ENCODE data around the gene CNOT4.
"Not testable (repeated sequence)": the region's sequence is repeated elsewhere in the genome, so short reads cannot be mapped to it uniquely, and the experiment has no call there.

CNOT4 gene

DNA sequence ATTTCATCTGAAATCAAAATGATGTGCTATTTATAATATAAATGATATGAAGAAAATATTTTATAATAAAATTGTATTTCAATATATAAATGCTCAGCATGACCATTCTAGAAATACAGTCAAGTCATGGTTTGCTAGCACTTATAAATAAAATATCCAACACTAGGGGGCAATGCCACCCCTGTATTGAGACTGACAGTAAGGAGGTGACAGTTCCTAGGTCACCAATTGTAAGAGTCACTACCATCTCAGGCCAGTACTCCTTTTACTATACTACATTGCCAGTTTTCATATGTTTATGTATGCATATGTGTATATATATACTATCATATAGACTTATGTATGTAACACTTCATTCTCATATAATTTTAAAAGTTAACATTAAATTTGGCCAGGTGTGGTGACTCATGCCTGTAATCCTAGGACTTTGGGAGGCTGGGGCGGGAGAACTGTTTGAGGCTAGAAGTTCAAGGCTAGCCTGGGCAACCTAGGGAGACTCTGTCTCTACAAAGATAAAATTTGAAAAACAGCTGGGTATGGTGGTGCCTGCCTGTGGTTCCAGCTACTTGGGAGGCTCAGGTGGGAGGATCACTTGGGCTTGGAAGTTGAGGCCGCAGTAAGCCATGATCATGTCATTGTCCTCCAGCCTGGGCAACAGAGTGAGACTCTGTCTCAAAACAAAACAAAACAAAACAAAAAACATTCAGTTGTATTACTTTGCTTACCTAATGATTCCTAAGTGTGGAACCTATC, 2.4 kb upstream of the CNOT4 start:
- DNase-seq = peak; percentile 10 to 81

DNA sequence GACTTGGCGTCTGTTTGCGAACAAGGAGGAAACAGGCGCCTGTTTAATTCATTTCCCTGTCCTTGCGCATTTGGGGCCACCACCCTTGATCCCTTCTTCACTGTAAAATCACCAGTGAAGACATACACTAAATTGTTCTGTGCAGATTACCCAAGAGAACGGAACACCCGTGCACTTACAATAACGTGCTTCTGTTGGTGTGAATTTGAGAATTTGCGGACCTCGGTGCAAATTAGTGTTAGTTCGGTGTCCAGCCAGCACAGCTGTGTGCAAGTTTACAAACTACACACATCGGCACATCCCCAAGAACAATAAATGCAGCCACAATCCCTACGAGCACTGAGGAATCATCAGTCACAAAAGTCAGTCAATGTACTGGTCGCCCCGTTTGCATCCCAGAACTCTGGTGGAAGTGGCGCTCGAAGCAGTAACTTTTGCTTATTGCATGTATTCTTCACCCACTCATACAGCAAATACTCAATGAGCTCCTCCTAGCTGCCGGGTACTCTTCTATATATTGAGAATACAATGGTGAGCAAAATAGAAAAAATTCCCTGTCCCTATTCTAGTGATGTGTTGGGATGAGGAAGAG, 786 bp upstream of the CNOT4 start:
- DNase-seq = no peak

DNA sequence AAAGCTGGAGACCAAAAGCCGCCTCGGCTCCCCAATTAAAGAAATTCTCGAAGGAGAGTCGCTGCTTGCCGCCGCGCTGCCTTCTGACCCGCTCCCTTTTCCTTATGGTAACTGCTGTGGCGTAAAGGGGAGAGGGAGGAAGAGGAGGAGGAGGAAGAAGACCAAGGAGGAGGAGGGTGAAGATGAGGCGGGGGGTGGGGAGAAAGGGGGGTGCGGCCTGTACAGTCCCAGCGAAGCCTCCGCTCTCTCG, 388 bp downstream of the CNOT4 start:
- no peak for DNase-seq

DNA sequence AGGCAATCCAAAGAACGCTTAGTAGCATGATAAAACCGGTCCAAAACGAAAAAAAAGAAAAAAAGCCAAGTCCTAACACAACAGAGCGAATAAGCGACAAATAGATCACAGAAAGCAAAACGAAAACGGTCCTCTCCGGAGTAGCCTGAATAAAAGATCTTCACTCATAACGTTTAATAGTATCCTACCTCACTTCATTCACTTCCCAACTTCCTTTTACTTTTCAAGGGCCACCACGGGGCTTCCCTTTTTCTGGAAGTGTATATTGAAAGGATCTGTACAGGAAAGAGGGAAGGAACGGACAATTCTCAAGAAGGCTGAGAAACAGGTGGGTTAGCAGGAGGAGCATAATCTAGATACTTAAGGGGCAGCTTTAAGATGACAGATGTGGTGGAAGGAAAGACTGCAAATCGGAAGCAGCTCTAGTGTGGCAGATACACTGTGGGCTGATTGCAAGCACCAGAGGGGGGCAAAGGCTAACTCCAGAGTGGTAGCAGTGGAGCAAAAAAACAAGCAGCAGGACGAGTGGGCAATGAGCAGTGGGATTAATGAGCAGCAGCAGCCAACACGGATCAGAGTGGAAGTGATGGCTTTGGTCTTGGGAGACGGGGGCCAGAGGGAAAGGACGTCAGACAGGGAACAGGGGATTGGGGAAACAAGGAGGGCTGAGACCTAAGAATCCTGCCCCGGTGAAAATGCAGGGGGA, 866 bp downstream of the CNOT4 start:
- DNase-seq = peak in 1 of 2 experiments; percentile 56

DNA sequence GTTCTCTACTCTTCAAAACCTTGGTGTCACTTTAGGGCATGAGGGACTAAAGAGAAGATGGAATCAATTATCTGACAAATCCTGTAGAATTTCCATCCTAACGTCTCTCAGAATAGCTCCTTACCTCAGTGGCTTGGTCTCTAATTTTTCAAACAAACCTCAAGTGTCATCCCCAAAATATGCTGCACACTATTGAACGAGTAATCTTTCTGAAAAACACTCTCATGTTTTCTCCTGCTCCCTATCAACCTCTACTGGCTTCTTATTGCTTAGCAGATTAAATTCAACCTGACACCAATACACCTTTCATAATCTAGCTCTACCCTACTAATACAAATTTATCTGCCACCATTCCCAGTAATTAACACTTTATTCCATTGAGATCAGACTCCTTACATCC, 8.5 kb downstream of the CNOT4 start:
- DNase-seq = no peak

DNA sequence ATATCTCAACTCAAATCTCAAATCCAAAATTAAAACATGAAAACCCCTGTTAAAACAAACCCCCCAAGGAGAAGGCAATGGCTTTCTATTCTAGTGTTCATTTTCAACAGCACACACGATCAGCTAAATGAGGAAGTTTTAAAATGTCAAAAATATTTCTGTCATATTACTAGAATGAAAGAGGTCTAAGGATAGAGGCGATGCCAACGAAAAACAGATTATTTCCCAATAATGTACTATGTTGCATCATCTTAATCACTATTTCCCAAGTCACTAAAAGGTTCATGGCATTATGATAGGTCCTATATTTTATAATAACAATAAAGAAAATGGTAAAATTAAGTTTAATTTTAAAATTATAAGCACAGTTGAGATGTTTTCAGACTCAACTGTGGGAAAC, 10.1 kb downstream of the CNOT4 start:
- DNase-seq = no peak

DNA sequence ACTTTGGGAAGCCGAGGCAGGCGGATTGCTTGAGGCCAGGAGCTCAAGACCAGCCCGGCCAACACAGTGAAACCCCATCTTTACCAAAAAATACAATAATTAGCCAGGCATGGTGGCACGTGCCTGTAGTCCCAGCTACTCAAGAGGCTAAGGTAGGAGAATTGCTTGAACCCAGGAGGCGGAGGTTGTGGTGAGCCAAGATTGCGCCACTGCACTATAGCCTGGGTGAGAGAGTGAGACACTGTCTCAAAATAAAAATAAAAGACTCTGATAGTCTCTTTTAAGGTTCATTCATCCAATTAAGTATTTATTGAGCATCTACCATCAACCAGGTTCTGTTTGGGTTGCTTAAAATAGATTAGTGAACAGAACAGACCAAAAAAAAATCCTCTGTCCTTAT, 12.7 kb downstream of the CNOT4 start:
- DNase-seq = not testable (repeated sequence)

DNA sequence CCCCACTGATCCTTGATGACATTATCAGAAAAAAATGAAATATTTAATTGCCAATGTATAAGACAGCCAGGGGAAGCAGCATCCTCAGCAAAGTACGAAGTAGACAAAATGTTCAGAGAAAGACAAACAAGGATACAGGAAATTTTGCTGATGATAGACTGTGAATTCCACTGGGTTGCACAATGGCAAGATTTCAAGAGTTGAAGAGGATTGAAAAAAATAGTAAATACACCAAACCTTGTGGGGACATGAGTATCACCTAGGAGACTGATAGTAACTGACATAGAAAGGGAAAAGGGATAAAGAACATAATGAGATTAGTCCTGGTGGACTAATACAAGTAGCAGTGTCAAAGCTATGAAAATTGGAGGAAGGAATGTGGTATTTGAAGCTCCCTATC, 16.5 kb downstream of the CNOT4 start:
- DNase-seq = no peak

DNA sequence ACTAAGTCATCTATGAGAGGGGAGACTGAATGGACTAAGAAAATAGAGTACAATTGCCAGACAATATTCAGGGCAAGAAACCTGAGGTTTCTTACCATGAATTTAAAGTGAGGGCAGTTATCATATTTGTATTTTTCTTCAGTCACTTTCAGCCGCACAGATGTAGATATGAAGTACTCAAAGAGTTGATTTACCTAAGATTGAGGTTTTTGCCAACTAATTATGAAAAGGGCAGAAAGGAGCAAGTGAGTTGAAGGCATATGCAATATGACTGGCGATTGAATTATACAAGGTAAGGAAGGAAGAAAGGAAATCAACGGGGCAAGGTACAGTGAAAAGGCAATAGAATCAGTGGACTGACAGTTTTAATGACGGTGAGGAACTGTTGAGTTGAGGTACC, 17.8 kb downstream of the CNOT4 start:
- DNase-seq = no peak

DNA sequence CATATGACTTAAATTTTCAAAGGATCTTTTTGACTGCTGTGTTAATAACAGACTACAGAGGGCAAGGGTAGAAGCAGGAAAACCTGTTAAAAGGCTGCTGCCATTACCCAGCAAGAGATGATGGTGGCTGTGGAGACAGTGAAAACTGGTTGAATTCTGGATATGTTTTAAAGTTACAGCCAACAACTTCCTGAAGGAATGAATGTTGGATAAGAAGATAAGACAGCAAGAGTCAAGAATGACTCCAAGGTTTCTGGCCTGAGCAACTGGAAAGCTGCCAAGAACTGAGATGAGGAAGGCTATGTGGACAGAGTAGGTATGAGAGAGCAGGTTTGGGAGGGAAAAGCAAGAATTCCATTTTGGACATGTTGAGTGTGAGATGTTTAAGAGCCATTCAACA, 19.1 kb downstream of the CNOT4 start:
- no peak for DNase-seq

DNA sequence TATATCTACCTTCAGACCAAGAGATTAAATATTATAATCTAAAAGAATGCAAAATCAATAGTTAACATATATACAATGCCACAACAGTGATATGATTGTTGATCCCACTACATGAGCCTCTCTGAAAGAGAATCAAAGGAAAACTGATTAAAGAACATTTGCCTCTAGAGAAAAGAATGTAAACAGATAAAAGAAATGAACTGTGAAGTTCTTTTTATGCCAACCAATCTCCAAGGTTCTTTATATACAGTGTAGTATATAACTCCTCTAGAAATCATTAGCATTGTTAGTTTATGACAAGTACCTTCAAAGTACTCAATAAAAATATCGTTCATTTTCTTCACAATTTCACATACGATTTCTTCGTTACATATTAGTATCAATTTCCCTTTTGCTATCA, 20.1 kb downstream of the CNOT4 start:
- DNase-seq = no peak

DNA sequence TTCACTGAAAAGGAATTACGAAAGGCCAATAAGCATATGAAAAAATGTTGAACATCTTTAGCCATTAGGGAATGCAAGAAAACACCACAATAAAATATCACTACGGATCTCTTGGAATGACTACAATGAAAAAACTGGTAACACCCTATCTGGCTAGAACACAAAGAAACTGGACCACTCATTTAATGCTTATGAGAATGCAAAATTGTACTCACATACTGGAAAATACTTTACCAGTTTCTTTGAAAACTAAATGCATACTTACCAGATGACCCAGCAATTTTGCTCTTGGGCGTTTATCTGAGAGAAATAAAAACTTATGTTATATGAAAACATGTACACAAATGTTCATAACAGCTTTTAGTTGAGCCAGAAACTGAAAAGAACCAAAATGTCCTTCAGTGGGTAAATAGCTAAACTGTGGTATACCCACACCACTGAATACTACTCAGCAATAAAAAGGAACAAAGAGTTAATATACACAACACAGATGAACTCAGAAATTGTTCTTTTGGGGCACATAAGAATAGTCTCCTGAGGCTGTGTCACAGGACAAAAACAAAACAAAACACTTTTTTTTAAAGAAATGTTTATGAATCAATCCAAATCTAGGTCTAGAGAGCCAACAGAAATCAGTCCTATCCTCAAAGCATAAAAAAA, 23.5 kb downstream of the CNOT4 start:
- no peak for DNase-seq

DNA sequence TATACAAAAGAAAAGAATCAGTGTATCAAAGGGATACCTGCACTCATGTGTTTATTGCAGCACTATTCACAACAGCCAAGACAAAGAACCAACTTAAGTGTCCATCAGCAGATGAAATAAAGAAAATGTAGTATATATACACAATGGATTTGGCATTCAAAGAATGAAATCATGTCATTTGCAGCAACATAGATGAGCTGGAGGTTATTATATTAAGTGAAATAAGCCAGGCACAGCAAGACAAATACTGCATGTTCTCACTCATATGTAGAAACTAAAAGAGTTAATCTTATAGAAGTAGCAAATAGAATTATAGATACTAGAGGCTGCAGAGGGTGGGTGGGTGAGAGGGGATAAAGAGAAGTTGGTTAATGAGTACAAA, 28.3 kb downstream of the CNOT4 start:
- no peak for DNase-seq

DNA sequence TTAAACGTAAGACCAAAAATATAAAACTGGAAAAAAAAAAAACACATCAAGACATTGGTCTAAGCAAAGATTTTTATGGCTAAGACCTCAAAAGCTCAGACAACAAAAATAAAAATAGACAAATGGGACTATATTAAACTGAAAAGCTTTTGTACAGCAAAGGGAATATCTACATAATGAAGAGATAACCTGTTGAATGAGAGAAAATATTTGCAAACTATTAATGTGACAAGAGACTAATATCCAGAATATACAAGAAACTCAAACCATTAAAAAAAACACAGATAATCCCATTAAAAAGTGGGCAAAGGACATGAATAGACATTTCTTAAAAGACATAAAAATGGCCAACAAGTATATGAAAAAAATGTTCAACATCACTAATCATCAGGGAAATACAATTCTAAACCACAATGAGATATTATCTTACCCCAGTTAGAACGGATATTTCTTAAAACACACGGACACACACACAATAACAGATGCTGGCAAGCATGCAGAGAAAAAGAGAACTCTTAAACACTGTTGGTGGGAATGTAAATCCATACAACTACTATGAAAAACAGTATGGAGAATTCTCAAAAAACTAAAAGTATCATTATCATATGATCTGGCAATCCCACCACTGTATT, 28.8 kb downstream of the CNOT4 start:
- DNase-seq = no peak

DNA sequence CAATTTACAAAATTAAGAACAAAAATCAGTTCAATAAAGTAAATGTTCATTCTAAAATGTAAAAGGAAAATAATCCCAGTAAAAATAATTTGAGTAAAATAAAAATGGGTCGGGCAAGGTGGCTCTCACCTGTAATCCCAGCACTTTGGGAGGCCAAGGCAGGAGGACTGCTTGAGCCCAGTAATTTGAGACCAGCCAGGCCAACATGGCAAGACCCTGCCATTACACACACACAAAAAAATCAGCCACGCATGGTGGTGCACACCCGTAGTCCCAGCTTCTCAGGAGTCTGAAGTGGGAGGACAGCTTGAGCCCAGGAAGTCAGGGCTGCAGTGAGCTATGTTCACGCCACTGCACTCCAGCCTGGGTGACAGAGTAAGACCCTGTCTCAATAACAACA, 34.4 kb downstream of the CNOT4 start:
- DNase-seq = no peak

DNA sequence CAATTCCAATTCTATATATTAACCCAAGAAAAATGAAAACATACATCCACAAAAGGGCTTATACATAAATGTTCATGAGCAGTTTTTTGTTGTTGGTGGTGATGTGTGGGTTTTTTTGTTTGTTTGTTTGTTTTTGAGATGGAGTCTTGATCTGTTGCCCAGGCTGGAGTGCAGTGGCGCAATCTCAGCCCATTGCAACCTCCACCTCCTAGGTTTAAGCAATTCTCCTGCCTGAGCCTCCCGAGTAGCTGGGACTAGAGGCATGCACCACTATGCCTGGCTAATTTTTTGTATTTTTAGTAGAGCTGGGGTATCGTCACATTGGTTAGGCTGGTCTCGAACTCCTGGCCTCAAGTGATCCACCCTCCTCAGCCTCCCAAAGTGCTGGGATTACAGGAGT, 40.2 kb downstream of the CNOT4 start:
- not testable (repeated sequence) for DNase-seq

DNA sequence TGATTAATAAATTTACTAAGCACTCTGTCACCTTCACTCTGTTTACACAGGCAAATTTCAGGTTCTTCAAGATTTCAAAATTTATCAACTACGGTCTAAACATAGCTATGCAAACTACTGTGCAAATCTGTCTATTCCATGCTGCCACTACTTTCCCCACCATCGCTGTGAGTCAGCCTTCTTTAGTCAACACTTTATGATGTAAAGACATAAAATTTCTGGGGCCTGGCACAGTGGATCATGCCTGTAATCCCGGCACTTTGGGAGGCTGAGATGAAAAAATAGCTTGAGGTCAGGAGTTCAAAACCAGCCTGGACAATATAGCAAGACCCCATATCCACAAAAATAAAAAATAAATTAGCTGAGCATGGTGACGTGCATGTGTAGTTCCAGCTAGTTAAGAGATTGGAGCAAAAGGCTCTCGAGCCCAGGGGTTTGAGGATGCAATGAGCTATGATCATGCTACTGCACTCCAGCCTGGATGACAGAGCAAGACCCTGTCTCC, 42.6 kb downstream of the CNOT4 start:
- DNase-seq = no peak

DNA sequence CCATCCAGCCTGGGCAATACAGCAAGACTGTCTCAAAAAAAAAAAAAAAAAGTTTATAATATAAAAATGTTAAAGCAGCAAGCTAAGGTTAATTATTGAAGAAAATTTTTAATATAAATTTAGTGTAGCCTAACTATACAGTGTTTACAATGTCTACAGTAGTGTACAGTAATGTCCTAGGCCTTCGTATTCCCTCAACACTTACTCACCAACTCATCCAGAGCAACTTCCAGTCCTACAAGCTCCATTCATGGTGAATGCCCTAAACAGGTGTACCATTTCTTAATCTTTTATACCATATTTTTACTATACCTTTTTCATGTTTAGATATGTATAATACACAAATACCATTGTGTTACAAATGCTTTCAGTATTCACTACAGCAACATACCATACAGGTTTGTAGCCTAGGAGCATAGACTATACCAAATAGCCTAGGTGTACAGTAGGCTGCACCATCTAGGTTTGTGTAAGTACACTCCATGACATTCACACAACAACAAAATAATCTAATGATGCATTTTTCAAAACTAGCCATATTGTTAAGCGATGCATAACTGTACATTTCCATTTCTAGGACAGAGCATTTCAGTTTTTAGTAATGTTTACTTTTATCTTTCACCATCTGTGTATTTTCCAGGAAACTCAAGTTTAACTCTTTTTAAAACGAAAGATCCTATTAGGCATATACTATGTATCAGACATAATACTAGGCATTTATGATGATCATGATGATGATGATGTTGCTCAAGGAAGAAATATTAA, 43.3 kb downstream of the CNOT4 start:
- no peak for DNase-seq

DNA sequence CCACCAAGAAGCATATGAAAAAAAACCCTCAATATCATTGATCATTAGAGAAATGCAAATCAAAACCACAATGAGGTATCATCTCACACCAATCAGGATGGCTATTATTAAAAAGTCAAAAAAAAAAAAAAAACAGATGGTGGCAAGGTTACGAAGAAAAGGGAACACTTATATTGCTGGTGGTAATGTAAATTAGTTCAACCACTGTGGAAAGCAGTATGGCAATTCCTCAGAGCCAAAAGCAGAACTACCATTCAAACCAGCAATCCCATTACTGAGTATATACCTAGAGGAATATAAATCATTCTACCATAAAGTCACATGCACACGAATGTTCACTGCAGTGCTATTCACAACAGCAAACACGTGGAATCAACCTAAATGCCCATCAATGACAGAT, 46.0 kb downstream of the CNOT4 start:
- DNase-seq = no peak

DNA sequence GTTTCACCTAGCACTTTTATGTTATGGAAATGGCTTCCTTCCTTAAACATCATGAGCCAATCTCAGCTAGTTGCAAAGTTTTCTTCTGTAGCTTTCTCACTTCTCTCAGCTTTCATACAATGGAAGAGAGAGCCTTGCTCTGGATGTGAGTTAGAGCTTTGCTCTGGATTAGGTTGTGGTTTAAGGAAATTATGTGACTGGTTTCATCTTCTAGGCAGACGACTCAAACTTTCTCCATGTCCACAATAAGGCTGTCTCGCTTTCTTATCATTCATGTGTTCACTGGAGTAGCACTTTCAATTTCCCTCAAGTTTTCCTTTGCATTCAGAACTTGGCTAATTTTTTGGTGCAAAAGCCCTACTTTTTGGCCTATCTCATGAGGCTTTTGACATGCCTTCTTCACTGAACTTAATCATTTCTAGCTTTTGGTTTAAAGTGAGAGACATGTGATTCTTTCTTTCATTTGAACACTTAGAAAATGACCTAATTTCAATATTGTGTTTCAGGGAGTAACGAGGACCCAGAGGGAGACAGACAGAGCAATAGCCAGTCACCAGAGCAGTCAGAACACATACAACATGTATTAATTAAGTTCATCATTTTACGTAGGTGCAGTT, 49.8 kb downstream of the CNOT4 start:
- DNase-seq = no peak

DNA sequence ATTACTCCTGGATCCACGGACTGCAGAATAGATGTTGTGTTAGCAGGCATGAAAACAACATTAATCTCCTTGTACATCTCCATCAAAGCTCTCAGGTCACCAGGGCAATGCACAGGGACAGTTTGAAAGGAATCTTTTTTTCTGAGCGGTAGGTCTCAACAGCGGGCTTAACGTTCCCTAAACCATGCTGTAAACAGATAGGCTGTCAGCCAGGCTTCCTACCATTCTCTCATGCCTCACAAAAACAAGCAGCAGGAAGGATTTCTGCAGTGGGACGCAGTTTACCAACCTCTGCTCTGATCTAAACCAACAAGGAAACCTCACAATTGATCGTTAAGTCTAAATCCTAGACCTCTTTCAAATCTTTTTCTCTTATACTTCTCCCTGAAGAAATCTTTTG, 50.8 kb downstream of the CNOT4 start:
- no peak for DNase-seq

DNA sequence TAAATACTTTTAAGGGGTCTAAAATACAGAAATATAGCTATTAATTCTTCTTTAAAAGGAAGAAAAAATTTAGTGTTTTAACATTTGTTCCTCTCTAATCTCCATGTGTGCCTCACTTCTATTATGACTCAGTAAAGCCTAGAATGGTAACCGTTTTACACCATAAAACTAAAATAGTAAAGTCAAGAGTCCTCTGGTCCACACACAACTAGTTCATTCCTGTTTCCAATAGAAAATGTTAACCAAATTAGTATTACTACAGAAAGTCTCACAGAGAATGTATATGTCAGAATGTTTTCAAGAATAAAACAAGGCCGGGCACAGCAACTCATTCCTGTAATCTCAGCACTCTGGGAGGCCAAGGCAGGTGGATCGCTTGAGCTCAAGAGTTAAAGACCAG, 55.8 kb downstream of the CNOT4 start:
- DNase-seq = no peak
